ENCODE measurements around the gene EOLA1. TPM values are rescaled to one million over a fixed set of nuclear protein-coding genes. Genes with fewer than 3 reads are reported as not detected.

The EOLA1 gene
- total and polyA plus RNA-seq, 2 of the 4 experiments (the other 2 are of a cell fraction) = 15.5 to 16.8 TPM

DNA sequence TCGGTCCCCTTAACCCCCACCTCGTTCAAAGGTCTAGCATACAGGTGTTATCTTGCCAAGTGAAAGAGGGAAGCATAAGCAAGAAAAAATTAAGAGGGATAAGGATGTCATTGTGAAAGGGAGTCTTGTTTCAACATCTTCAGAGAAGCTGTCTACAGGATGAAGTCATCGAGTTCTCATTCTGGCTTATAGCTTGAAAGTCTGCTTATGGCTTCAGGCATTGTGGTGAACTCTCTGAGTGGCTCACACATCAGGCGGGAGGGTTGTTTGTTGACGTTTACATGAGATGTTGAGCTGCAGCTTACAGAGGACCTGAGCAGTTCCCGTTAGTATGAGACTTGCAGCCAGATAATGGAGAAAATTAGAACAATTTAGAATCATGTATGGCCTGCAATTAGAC, 29.9 kb downstream of the EOLA1 start:
- Histone ChIP-seq H2BK20ac (ENCODE audit: low read depth, low read length) (no peak overlapping the region), H4K5ac (ENCODE audit: low read depth, low read length) (no peak overlapping the region), H3K36me3 (ENCODE audit: control insufficient read depth, insufficient read depth, low read length) (no peaks in the 10 kb centered on the region), H3K23ac (ENCODE audit: low read depth, low read length) (no peak overlapping the region), H3K9ac (ENCODE audit: low read depth, low read length) (no peak overlapping the region), H2AK5ac (ENCODE audit: low read depth, low read length) (no peak overlapping the region), H3K4me2 (ENCODE audit: low read depth, low read length) (no peak overlapping the region), H3K4me3 (ENCODE audit: insufficient read depth, low read depth, low read length) (no peak overlapping the region), H3K14ac (replicated peaks; ENCODE audit: low read depth, low read length) (no peak overlapping the region), H4K91ac (ENCODE audit: insufficient read depth, low read depth, low read length) (no peak overlapping the region), H2AFZ (replicated peaks; ENCODE audit: low read length, poor library complexity) (no peak overlapping the region), H3K56ac (ENCODE audit: extremely low read depth, insufficient read depth, low read length) (no peak overlapping the region), H2AK9ac (replicated peaks; ENCODE audit: low read depth, low read length, poor library complexity) (no peak overlapping the region), H3K79me1 (ENCODE audit: low read depth in 1 of 2, low read length in 2 of 2) (no peaks in the 10 kb centered on the region), H3K4ac (ENCODE audit: low read depth, low read length) (no peak overlapping the region), H3K18ac (ENCODE audit: low read depth, low read length) (no peak overlapping the region), H3K27ac (ENCODE audit: insufficient read depth, low read length) (no peak overlapping the region), H2BK5ac (ENCODE audit: low read depth, low read length, poor library complexity, severe bottlenecking) (no peak overlapping the region), H4K20me1 (ENCODE audit: insufficient read depth, low read length) (no peaks in the 10 kb centered on the region), H3K27me3 (ENCODE audit: control insufficient read depth, insufficient read depth, low read length) (peaks cover 5% of the 10 kb centered on the region), H4K8ac (ENCODE audit: low read depth in 2 of 2, low read length in 2 of 2) (no peak overlapping the region), H3K4me1 (ENCODE audit: control insufficient read depth, insufficient read depth, low read length) (no peaks in the 10 kb centered on the region), H3K9me3 (ENCODE audit: control insufficient read depth, insufficient read depth, low read length) (no peaks in the 10 kb centered on the region), H3K9me1 (ENCODE audit: insufficient read depth, low read length) (no peaks in the 10 kb centered on the region), H2BK15ac (ENCODE audit: low read depth, low read length) (no peak overlapping the region), H2BK120ac (ENCODE audit: low read depth, low read length) (no peak overlapping the region)
- POLR2A ChIA-PET (ENCODE audit: unreplicated experiment) = no interaction called here
- DNase-seq (peak; percentile 86), ATAC-seq (ENCODE audit: low read depth) (peak; percentile 88)
- BruUV-seq (replicated peaks) = no TSS peak
- TF ChIP-seq SMC3 (IDR thresholded peaks at IDR 0.05; ENCODE audit: low read depth, low read length) (no peak), MAZ (IDR thresholded peaks at IDR 0.05; ENCODE audit: borderline replicate concordance, low read depth, low read length) (no peak), RCOR1 (IDR thresholded peaks at IDR 0.05; ENCODE audit: insufficient replicate concordance, low read length) (no peak), CEBPB (IDR thresholded peaks at IDR 0.05; ENCODE audit: low read depth, low read length) (peak; percentile 70), CHD1 (IDR thresholded peaks at IDR 0.05; ENCODE audit: low read depth, low read length) (no peak)
- in situ Hi-C loops (cut with MboI; ENCODE audit: low sequenced_read_pairs) = no loop called here
- intact Hi-C loops (cut with micrococcal nuclease) = no loop called here
- 50% methylated on average over 1 of the region's 6 CpGs; no CpG with 5 or more reads in 1 of the 2 experiments for WGBS, 2 experiments (ENCODE audit: extremely low coverage in 2 of 2, insufficient read length in 1 of 2)
- CTCF ChIA-PET = no interaction called here
- dilution Hi-C loops (cut with HindIII; ENCODE audit: low sequenced_read_pairs, unreplicated experiment) = no loop called here
